ENCODE measurements around the gene PRDM16.

PRDM16 gene

GRCh38 chr1:3440300-3440681 is 371.3 kb downstream of the PRDM16 start:
- DNase-seq: no peak

DNA sequence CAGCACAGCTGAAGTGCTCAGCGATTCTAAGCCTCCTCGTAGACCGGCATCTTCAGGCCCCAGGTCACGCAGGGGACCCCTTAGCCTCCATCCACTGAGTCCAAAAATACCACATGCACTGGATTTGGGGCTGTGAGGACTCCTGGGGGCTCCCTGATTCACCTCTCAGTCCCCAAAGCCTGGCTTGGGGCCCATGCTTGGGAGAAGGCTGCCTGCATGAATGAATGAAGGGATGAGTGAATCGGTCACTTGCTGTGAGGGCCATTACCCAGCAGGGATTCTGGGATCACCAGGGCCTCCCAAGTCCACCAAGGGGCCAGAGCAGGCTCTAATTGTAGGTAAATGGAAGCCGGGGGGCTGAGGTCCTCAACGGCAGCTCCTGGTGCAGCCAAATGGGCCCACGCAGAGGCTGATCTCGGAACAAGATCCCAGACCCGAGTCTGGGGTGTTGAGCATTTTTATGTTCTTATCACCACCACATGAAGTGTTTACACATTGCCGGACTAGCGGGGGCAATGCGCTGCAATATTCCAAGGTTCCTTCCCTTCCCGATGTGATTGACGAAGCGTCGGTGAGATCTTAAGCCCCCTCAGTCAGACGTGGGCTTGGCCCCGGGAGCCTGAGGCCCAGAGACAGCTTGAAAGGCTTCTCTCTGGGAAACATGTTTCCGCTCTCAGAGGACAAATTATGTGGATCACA is 371.9 kb downstream of the PRDM16 start:
- DNase-seq: no peak

- DNase-seq: no peak
Observed at GRCh38 chr1:3441410-3441847, 372.4 kb downstream of the PRDM16 start.

- no peak for DNase-seq
Observed at GRCh38 chr1:3441880-3442279, 372.9 kb downstream of the PRDM16 start.

DNA sequence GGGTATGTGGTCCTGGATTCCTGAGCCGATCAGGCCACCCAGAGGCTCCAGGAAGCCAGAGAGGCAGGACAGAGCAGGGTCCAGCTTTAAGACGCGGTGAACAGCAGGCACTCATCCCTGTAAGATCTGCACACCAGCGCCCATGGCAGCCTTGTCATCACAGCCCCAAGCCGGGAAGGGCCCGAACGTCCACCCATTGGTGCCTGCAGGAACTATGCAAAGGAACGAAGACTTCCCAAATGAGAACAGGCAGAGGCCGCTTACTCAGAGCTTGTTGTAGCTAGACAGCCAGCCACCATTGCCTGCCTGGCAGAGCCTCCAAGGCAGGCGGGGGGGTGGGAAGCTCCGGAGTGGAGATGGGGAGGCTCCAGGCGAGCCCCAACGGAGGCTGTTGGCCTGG is 373.3 kb downstream of the PRDM16 start:
- no peak for DNase-seq

DNA sequence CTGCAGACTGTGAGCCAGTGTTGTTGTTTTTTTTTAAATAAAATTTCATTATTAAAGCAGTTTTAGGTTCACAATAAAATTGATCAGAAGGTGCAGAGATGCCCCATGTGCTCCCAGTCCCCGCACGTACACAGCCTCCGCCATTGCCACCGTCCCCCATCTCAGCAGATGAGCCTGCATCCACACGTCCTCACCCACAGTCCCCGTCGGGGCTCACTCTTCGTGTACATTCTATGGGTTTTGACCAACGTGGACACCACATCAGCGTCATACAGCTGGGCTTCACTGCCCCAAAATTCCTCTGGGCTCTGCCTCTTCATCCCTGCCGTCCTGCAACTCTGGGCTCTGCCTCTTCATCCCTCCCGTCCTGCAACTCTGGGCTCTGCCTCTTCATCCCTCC is 373.9 kb downstream of the PRDM16 start:
- no peak for DNase-seq

- no peak for DNase-seq
Observed at GRCh38 chr1:3443807-3444206, 374.8 kb downstream of the PRDM16 start.

- DNase-seq: no peak
Observed at GRCh38 chr1:3444298-3444697, 375.3 kb downstream of the PRDM16 start.

DNA sequence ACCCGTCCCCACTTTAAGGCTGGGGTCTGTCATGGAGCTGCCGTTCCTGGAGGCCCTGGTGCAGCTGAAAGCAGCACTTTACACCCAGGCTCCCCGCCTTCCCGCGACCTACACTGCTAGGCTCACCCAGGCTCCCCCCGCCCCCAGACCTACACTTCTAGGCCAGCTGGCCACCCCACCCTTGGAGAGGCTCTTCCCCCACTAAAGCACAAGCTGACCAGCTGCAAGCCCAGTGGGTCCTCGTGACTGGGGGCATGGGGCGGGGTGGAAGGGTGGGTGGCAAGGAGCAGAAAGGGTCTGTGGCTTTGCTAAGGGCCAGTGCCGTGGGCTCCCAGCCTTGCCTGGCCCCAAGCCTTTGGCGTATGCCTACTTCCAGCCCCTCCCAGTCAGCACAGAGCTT is 375.7 kb downstream of the PRDM16 start:
- DNase-seq: no peak

DNA sequence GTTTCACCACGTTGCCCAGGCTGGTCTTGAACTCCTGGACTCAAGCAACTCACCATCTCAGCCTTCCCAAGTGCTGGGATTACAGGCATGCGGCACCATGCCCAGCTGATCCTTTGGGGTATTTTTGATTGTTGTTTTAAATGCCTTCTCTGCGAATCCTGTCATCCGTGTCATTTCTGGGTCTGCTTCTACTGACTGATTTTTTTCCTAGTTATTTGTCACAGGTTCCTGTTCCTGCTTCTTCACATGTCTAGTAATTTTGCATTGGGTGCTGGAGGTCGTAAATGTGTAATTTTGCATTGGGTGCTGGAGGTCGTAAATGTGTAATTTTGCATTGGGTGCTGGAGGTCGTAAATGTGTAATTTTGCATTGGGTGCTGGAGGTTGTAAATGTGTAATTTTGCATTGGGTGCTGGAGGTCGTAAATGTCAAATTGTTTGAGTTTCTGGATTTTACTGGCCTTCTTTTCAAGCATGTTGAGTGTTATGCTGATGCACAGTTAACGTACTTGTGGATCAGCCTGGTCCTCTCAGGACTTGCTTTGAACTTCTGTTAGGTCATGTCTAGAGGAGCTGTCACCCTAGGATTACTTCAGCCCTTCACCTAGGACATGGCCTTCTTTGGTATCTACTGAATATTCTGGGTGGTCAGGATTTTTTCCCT is 381.3 kb downstream of the PRDM16 start:
- no peak for DNase-seq

GRCh38 chr1:3450983-3451382 is 382.0 kb downstream of the PRDM16 start:
- no peak for DNase-seq

DNA sequence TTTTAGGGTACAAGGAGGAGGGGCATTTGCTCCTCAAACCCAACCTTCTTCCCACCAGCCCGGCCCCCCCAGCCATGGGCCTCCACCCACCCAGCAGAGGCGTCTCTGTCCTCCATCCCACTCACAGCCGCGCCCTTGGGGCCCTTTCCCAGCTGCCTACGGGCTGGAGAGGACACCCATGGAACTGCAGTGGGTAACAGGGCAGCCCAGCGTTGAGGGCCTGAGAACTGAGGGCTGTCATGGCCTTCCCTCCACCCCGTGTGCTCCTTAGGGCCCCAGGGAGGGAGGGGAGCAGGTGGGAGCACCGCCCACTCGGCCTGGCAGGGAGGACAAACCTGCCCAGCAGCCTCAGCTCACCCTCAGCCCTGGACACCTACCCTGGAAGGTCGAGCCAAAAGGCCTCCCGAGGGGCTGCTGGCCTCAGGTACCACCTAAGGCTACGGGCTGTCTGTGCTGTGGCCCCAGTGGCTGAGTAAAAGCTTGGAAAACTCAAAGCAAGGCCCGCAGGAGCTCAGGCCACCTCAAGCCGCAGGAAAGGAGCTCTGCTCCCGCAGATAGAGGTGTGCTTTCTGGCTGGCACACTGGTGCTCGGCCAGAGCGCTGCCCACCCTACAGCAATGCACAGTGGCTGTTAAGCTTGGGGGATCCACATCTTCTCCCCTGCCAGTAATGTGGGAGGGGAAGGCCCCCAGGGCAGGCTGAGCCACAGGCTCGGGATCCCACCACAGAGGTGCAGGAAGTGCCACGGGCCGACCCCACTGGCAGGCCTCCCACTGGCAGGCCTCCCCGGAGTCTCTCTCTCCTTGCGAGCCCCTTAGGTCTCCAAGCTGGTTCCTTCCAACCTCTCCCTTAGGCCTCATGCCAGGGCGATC is 383.2 kb downstream of the PRDM16 start:
- DNase-seq: no peak

- no peak for DNase-seq
Observed at GRCh38 chr1:3452866-3453175, 383.8 kb downstream of the PRDM16 start.

- peak; percentile 49 for DNase-seq
Observed at GRCh38 chr1:3453203-3453761, 384.3 kb downstream of the PRDM16 start.

DNA sequence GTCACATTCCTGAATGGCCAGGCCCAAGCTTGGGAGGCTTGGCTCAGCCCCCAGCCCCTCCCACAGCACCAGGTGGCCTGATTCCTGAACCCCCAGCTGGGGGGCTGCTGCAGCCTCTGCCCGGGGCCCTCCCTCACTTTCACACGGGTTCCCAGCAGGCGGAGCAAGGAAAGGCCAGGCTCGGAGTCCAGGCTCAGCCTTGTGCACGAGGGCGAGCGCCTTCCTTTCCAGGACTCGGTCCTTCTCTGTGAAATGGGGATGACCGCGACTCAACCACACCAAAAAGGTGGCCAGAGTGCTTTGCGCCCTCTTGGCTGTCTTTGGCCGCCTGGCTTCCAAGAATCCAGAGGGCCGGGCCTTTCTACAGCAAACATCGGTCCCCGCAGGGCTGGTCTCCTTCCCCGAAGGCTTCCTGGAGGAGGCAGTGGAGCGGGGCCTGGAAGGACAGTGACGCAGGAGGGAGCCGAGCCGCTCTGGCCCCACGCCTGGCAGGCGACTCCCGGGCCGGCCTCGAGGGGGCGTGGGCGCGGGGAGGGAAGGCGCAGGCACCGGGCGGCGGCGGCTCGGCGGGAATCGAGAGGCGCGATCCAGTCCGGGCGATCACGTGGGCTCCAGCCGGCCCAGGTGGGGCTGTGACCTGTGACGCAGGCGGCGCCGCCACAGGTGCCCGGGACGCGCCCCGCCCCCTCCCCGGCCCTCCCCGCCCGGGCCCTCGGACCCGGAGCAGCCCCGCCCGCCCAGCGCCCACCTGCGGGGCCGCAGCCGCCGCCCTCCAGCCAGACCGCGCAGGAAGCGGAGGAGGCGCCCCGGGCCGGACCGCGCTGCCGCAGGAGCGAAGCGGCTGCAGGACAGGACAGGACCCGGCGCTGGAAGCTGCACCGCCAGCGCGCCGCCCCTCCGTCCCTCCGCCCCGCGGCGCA is 385.1 kb downstream of the PRDM16 start, which contains the start of gene ARHGEF16:
TSS of gene ARHGEF16 (plus strand) at position 775 of the 920 bp plus-strand sequence. CDS start 8,420 bp downstream, outside the sequence.
- peak; percentile 34 for DNase-seq

DNA sequence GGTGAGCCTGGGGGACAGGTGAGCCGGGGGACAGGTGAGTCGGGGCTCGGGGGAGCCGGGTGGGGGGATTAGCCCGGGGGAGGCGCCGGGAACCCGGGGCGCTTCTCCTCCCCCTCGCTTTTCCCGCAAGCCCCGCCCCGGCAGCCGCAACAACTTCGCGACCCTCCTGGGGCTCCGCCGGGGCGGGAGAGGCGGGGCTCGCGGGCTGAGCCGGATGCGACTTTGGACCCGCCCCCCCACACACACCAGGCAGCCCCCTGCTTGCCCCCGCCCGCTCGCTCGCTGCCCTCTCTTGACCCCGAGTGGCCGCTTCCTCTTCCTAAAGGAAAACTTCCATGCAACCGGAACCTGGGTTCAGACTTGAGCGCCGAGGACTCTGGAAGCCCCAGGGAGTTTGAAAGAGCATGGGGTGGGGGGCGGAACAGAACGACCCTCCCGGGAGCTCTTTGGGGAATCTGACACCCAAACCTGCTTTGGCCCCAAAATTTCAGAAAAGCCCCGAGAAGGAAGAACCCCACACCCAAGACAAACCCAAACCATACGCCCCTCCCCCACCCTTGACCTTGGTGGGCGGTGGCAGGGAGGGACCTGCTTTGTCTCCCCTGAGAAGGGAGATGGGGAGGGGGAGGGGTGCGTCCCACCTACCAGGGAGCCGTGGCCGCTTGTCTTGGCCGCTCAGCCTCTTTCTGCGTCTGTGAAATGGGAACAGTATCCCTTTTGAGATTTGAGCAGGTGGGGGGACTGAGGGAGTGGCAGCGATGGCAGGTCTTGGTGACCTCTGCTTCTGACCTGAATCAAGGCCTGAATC is 386.0 kb downstream of the PRDM16 start:
- no peak for DNase-seq

DNA sequence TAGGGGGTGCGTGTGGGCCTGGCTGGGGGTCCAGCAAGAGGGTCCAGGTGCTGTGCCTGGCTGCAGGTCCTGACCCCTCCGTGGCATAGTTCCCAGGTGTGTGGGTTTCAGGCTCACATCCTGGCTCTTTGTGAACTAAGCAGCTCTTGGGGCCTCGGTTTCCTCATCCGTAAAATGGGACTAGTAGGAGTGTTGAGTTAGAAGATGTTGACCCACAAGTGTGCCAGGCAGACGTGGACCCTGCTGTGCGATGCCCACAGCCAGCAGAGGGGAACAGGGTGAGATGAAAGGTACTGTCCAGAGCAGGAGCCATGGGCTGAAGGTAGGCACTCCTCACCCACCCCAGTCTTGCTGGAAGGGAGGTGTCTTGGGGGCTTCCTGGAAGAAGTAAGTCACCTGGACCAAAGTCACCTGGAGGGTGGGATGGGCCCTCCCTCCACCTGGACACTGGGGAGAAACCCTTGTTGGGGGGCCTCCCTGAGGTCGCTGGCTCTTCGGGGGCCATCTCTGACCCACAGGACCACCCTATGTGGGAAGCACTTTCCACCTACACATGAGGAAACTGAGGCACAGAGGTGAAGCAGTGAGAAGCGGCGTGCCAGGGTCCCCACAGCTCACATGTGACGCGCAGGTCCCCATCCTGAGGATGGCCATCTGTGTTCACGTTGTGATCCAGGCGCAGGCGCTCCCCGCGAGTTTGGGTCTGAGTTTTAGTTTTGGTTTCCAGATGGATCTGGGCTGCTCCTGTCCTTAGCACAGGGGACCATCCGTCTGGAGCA is 386.9 kb downstream of the PRDM16 start:
- DNase-seq: no peak

- DNase-seq: no peak
Observed at GRCh38 chr1:3456449-3456963, 387.5 kb downstream of the PRDM16 start.

- no peak for DNase-seq
Observed at GRCh38 chr1:3456964-3457909, 388.2 kb downstream of the PRDM16 start.

Measured in fibroblast of skin of back (primary cell).